GM11168 (cell line): Measurements from ENCODE around the gene CHPF2.

Source experiments
- in situ Hi-C: fragments of 300-500 bp; cut with MboI; formaldehyde crosslinking; loops from one replicate; pipeline ENCODE4 v1.12.0; 2022; ENCODE audit warnings: low sequenced_read_pairs; ENCODE audit not compliant: unreplicated experiment

Gene CHPF2

GRCh38 chr7:151204383-151205032, 27.8 kb upstream of the CHPF2 start:
- in situ Hi-C loops: no loop called here

GRCh38 chr7:151205730-151206129, 26.6 kb upstream of the CHPF2 start:
- in situ Hi-C loops: no loop called here

DNA sequence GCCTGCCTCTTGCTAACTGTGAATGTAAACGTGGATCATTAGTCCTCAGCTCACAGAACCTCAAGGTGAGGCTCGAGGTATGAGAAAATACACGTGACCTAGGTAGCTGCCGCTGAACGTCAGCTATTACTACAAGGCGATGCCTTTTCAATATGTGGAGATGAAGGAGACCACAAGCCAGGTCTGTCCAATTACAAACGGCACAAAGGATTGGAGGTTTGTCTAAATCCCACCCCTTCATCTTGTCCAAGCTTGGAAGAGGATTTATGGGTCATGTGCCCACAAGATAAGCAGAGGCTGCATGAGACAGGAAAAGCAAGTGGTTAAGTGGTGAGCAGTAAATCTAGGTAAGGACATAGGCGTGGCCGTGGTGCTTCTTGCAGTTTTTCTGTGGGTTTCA, 25.4 kb upstream of the CHPF2 start:
- in situ Hi-C loops: no loop called here

DNA sequence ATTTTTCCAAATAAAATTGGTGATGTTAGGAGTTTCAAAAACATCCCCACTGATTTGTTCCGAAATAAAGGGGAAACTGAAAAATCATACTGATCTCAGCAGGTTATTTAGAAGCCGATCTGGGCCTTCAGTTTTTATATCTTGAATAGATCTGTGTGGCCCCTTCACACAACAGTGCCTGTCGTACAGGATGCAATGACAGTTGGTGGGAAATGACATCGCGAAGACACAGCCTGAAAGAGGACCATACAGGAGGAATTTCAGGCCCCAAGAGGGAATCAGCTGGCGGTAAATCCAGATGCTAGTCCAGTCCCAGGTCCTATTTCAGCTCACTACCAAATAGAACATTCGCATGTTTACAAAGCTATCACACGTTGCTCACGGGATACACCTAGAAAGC, 25.0 kb upstream of the CHPF2 start:
- in situ Hi-C loops: no loop called here

- in situ Hi-C loops: no loop called here
Observed at GRCh38 chr7:151207804-151208203, 24.5 kb upstream of the CHPF2 start.

- in situ Hi-C loops: no loop called here
Observed at GRCh38 chr7:151208253-151208862, 23.9 kb upstream of the CHPF2 start.

DNA sequence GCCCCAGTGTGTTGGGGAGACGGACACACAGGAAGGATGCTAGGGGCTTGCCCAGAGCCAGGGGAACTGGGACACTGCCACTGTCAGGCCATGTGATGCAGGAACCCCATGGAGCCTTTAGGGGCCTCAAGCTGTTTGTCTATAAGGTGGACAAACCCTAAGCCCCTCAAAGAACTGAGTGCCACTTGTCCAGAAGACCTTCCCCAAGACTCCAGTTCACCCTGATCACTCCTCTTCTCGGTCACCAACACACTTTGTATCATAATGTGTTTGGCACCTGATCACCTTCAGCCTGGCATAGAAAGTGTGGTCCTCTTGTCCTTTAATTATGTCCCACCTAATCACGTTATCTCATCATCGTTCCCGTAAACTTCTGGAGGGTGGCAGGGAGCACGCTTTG, 22.7 kb upstream of the CHPF2 start:
- in situ Hi-C loops: no loop called here

DNA sequence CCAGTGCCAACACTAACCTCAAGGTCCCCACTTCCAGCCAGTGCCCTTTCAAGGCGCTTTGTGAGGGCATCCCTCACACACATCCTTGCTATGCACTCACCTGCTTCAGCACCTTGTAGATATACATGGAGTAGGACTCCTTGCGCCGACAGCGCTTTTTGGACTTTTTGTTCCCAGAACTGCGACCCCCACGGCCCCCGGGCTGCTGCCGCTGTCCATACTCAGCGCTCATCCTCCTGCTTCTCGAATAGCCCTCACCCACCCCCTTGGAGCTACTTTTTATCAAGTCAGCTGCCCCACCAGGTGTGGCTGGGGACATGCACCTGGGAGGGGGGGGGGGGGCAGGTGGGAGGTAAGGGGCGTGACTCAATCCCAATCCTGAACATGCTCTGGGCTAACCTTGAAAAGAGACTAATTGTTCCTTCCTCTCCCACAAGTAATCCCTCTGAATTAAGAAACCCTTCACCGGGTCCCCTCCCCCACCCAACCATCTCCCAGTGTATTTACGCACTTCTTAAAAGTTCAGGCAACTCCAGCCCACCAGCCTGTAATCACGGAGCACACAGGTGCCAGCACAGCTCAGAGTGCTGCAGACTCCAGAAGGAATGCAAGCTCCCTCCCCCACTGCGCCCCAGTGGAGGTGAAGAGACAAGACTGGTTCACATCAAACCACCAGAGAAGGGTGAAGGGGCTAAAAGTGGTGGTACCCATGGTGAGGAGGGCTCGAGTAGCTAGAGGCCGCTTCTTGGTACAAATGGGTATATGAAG, 22.0 kb upstream of the CHPF2 start, which contains the start of gene H2BK1:
TSS of gene H2BK1 (minus strand) at position 402 of the 768 bp plus-strand sequence. CDS start at position 232, 170 bp downstream.
- in situ Hi-C loops: no loop called here

- in situ Hi-C loops: no loop called here
Observed at GRCh38 chr7:151211155-151211772, 21.0 kb upstream of the CHPF2 start.

DNA sequence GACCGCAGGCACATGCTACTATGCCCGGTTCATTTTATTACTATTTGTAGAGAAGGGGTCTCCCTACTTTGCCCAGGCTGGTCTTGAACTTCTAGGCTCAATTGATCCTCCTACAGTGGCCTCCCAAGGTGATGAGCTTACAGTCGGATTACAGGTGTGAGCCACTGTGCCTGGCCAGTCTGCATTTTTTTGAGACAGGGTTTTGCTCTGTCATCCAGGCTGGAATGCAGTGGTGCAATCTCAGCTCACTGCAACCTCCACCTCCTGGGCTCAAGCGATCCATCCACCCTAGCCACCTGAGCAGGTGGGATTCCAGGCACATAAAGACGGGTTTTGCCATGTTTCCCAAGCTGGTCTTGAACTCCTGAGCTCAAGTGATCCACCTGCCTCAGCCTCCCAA, 19.7 kb upstream of the CHPF2 start:
- in situ Hi-C loops: no loop called here

DNA sequence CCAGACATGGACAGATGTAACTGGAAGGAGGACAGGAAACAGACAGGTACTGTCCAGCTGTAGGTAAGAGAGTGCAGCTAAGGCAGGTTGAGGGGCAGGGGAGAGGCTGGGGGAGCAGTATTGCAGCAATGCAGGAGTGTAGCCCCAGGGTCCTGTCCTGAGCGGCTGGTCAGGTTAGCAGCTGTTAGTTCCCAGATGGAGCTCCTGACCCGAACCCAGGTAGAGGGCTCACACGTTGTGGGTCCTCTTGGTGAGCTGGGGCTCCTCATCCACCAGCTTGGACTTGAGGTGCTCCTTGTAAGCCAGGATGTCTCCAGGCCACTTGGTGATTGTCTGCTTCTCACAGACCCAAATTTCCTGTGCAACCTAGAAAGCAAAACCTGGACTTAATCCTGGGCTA, 18.5 kb upstream of the CHPF2 start:
- in situ Hi-C loops: no loop called here

GRCh38 chr7:151215396-151215795, 16.9 kb upstream of the CHPF2 start:
- in situ Hi-C loops: no loop called here

GRCh38 chr7:151218170-151218569, 14.1 kb upstream of the CHPF2 start:
- in situ Hi-C loops: no loop called here

DNA sequence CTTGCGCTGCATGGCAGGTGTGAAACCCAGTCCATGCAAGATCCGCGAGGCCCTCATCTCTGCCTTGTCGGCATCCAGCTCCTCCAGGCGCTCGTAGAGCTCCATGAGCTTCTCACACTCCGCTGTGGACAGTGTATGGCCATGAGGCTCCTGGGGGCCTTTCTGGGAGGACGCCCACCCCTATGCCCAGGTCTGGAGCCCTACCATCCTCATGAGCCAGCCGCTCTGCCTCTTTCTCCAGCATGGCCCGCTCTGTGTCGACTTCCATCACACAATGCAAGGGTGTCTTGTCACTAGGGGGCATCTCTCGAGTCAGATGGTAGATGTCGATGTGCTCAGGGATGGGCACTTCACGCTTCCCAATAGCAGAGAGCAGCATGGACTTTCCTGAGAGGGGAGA, 8.6 kb upstream of the CHPF2 start:
- in situ Hi-C loops: no loop called here

GRCh38 chr7:151225948-151226510, 6.3 kb upstream of the CHPF2 start:
- in situ Hi-C loops: no loop called here

GRCh38 chr7:151226560-151226874, 5.8 kb upstream of the CHPF2 start:
- in situ Hi-C loops: no loop called here

GRCh38 chr7:151226875-151227782, 5.2 kb upstream of the CHPF2 start, which contains the start of gene ABCF2:
Gene ABCF2 (minus strand): TSS chr7:151227205. CDS start chr7:151226458, 747 bp downstream.
- in situ Hi-C loops: no loop called here

- in situ Hi-C loops: no loop called here
Observed at GRCh38 chr7:151228024-151228866, 4.0 kb upstream of the CHPF2 start.

GRCh38 chr7:151229249-151229648, 3.0 kb upstream of the CHPF2 start:
- in situ Hi-C loops: no loop called here
